ENCODE measurements around the gene VAMP7. TPM values are rescaled to one million over a fixed set of nuclear protein-coding genes. Genes with fewer than 3 reads are reported as not detected.
"Not testable (repeated sequence)": the region's sequence is repeated elsewhere in the genome, so short reads cannot be mapped to it uniquely, and the experiment has no call there.

The VAMP7 gene
- total RNA-seq, 1 experiment from 2014 or later: 31.0 TPM

- DNase-seq (ENCODE audit: low read depth): no peak
- in situ Hi-C loops (cut with HindIII; ENCODE audit: low pct_unique_long_range_greater_than_20kb, low sequenced_read_pairs): no loop called here
Measured at GRCh38 chrX:155968791-155969190, 87.6 kb downstream of the VAMP7 start.

GRCh38 chrX:155971658-155972057 is 90.5 kb downstream of the VAMP7 start:
- DNase-seq (ENCODE audit: low read depth); in situ Hi-C loops (cut with HindIII; ENCODE audit: low pct_unique_long_range_greater_than_20kb, low sequenced_read_pairs): not testable (repeated sequence)

- DNase-seq (ENCODE audit: low read depth); in situ Hi-C loops (cut with HindIII; ENCODE audit: low pct_unique_long_range_greater_than_20kb, low sequenced_read_pairs): not testable (repeated sequence)
Measured at GRCh38 chrX:155972241-155972640, 91.1 kb downstream of the VAMP7 start.

GRCh38 chrX:155983326-155983725 is 102.2 kb downstream of the VAMP7 start:
- in situ Hi-C loops (cut with HindIII; ENCODE audit: low pct_unique_long_range_greater_than_20kb, low sequenced_read_pairs): no loop called here
- DNase-seq (ENCODE audit: low read depth): no peak

- no peak for DNase-seq (ENCODE audit: low read depth)
- in situ Hi-C loops (cut with HindIII; ENCODE audit: low pct_unique_long_range_greater_than_20kb, low sequenced_read_pairs): no loop called here
Measured at GRCh38 chrX:155985208-155985607, 104.1 kb downstream of the VAMP7 start.

- in situ Hi-C loops (cut with HindIII; ENCODE audit: low pct_unique_long_range_greater_than_20kb, low sequenced_read_pairs); DNase-seq (ENCODE audit: low read depth): not testable (repeated sequence)
Measured at GRCh38 chrX:155986995-155987394, 105.8 kb downstream of the VAMP7 start.

GRCh38 chrX:155988859-155989258 is 107.7 kb downstream of the VAMP7 start:
- in situ Hi-C loops (cut with HindIII; ENCODE audit: low pct_unique_long_range_greater_than_20kb, low sequenced_read_pairs): no loop called here
- DNase-seq (ENCODE audit: low read depth): no peak

Other genes with a start within 250 kb of the VAMP7 start
- not detected in 2 replicates for gene IL9R, start 116.4 kb downstream of the VAMP7 start, total RNA-seq (2014; rRNA removed; shearing (Covaris generic); ENCODE audit: low replicate concordance)